MM.1S (cell line): ENCODE data around the gene RPH3AL.
A peak's percentile ranks its signal among the peaks of the same experiment; 100 is the strongest.
"Not testable (repeated sequence)": the region's sequence is repeated elsewhere in the genome, so short reads cannot be mapped to it uniquely, and the experiment has no call there.

Experiments
- DNase-seq: peaks from one replicate; pipeline ENCODE4 v3.0.0-alpha.2; 2015
- H2AFZ ChIP-seq: fragments of 300-600 bp; sonication (generic); 2 replicates; pipeline ENCODE4 v1.6.0; 2016; ENCODE audit warnings: antibody characterized with exemption, low read length
- H3F3A ChIP-seq: fragments of 300-600 bp; sonication (generic); 2 replicates; pipeline ENCODE4 v1.6.1; 2016; ENCODE audit warnings: mild to moderate bottlenecking, antibody characterized with exemption, low read length, moderate library complexity, mixed read lengths; ENCODE audit not compliant: insufficient read depth
- H3K27ac ChIP-seq: fragments of 300-600 bp; sonication (generic); 2 replicates; pipeline ENCODE4 v1.5.1; 2016; ENCODE audit warnings: mild to moderate bottlenecking, low read length
- H3K27me3 ChIP-seq: fragments of 300-600 bp; sonication (generic); replicated peaks from 2 replicates; pipeline ENCODE4 v1.6.0; 2016; ENCODE audit warnings: low read length; ENCODE audit not compliant: insufficient read depth
- H3K36me3 ChIP-seq: fragments of 300-600 bp; sonication (generic); replicated peaks from 2 replicates; pipeline ENCODE4 v1.6.1; 2016; ENCODE audit warnings: mild to moderate bottlenecking, low read length, mixed read lengths; ENCODE audit not compliant: insufficient read depth
- H3K4me1 ChIP-seq: fragments of 300-600 bp; sonication (generic); 2 replicates; pipeline ENCODE4 v1.6.1; 2016; ENCODE audit warnings: low read length, mixed read lengths
- H3K4me2 ChIP-seq: fragments of 300-600 bp; sonication (generic); 2 replicates; pipeline ENCODE4 v1.6.0; 2016; ENCODE audit warnings: low read depth, low read length
- H3K4me3 ChIP-seq: fragments of 300-600 bp; sonication (generic); 2 replicates; pipeline ENCODE4 v1.5.1; 2016; ENCODE audit warnings: low read length, mixed read lengths
- H3K79me2 ChIP-seq: fragments of 300-600 bp; sonication (generic); 2 replicates; pipeline ENCODE4 v1.6.1; 2016; ENCODE audit warnings: mixed run types, low read length, mixed read lengths
- H3K9ac ChIP-seq: fragments of 300-600 bp; sonication (generic); 2 replicates; pipeline ENCODE4 v1.6.1; 2016; ENCODE audit warnings: low read length, mixed read lengths
- H3K9me2 ChIP-seq: fragments of 300-600 bp; sonication (generic); replicated peaks from 2 replicates; pipeline ENCODE4 v1.6.1; 2016; ENCODE audit warnings: mild to moderate bottlenecking, low read length, mixed read lengths; ENCODE audit not compliant: insufficient read depth
- H3K9me3 ChIP-seq: fragments of 300-600 bp; sonication (generic); replicated peaks from 2 replicates; pipeline ENCODE4 v1.6.1; 2016; ENCODE audit warnings: mild to moderate bottlenecking, low read length, mixed read lengths; ENCODE audit not compliant: insufficient read depth
- H4K20me1 ChIP-seq: fragments of 300-600 bp; sonication (generic); 2 replicates; pipeline ENCODE4 v1.6.1; 2016; ENCODE audit warnings: mild to moderate bottlenecking, low read length, moderate library complexity, mixed read lengths; ENCODE audit not compliant: insufficient read depth
- CTCF ChIP-seq: fragments of 300-600 bp; sonication (generic); IDR thresholded peaks from 2 replicates; pipeline ENCODE4 v1.5.1; 2016; ENCODE audit warnings: antibody characterized with exemption, low read length, mixed read lengths
- EZH2 ChIP-seq: fragments of 300-600 bp; sonication (generic); optimal IDR thresholded peaks from 2 replicates; pipeline ENCODE3; 2017; ENCODE audit warnings: low read depth, mild to moderate bottlenecking, antibody characterized with exemption, low read length, mixed read lengths
- EZH2phosphoT487 ChIP-seq: fragments of 300-600 bp; sonication (generic); IDR thresholded peaks from 2 replicates; pipeline ENCODE4 v1.6.1; 2018; ENCODE audit warnings: antibody characterized with exemption, low read length

The RPH3AL gene

DNA sequence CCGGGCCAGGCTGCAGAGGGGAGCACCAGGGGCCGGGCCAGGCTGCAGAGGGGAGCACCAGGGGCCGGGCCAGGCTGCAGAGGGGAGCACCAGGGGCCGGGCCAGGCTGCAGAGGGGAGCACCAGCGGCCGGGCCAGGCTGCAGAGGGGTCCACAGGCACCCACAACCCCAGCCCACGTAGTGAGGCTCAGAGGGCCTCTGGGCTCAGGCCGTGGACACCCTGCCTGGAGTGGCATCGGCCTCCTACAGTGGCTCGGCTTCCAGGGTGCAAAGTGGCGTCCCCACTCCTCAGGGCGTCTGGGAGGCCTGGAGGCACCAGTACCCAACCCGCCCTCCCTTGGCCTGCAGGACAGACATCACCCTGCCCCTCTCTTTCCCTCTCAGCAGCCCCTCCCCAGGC, 180.7 kb downstream of the RPH3AL start:
- H4K20me1 ChIP-seq = no peaks in the 10 kb centered on the region
- H3K9me3 ChIP-seq = no peaks in the 10 kb centered on the region
- peaks cover 67% of the 10 kb centered on the region for H3K27me3 ChIP-seq
- H3K36me3 ChIP-seq = no peaks in the 10 kb centered on the region
- no peak for DNase-seq
- no peak overlapping the region for H3K27ac ChIP-seq
- H3K4me3 ChIP-seq = no peak overlapping the region
- no peak overlapping the region for H3K9ac ChIP-seq
- H3F3A ChIP-seq = no peaks in the 10 kb centered on the region
- H2AFZ ChIP-seq = no peak overlapping the region
- H3K4me1 ChIP-seq = no peaks in the 10 kb centered on the region
- TF ChIP-seq EZH2 = no peak
- no peak for TF ChIP-seq CTCF
- no peak for TF ChIP-seq EZH2phosphoT487
- H3K9me2 ChIP-seq = no peaks in the 10 kb centered on the region
- no peak overlapping the region for H3K4me2 ChIP-seq
- no peaks in the 10 kb centered on the region for H3K79me2 ChIP-seq

- H3K9me3 ChIP-seq = no peaks in the 10 kb centered on the region
- no peaks in the 10 kb centered on the region for H3K79me2 ChIP-seq
- no peak overlapping the region for H2AFZ ChIP-seq
- no peak overlapping the region for H3K4me2 ChIP-seq
- no peaks in the 10 kb centered on the region for H3K4me1 ChIP-seq
- no peaks in the 10 kb centered on the region for H3K9me2 ChIP-seq
- peaks cover 63% of the 10 kb centered on the region for H3K27me3 ChIP-seq
- H3K36me3 ChIP-seq = no peaks in the 10 kb centered on the region
- H3K4me3 ChIP-seq = no peak overlapping the region
- no peak overlapping the region for H3K27ac ChIP-seq
- no peak overlapping the region for H3K9ac ChIP-seq
- no peaks in the 10 kb centered on the region for H3F3A ChIP-seq
- H4K20me1 ChIP-seq = no peaks in the 10 kb centered on the region
- TF ChIP-seq EZH2 (no peak), CTCF (no peak), EZH2phosphoT487 (no peak)
- no peak for DNase-seq
Observed at GRCh38 chr17:170130-170670, 182.4 kb downstream of the RPH3AL start.

- H2AFZ ChIP-seq, H3K9me3 ChIP-seq, H3K36me3 ChIP-seq, H3F3A ChIP-seq, H3K27ac ChIP-seq, H3K4me1 ChIP-seq, H3K79me2 ChIP-seq, H3K4me3 ChIP-seq, H3K4me2 ChIP-seq, H3K9me2 ChIP-seq, H3K9ac ChIP-seq, H4K20me1 ChIP-seq: not testable (repeated sequence)
- peaks cover 63% of the 10 kb centered on the region for H3K27me3 ChIP-seq
- peak; percentile 24 for DNase-seq
Observed at GRCh38 chr17:168614-169013, 184.0 kb downstream of the RPH3AL start.

GRCh38 chr17:165939-166338, 186.7 kb downstream of the RPH3AL start:
- Histone ChIP-seq H3K79me2 (no peaks in the 10 kb centered on the region), H3K27ac (no peak overlapping the region), H3K36me3 (no peaks in the 10 kb centered on the region), H3K9me2 (no peaks in the 10 kb centered on the region), H3K4me3 (no peak overlapping the region), H2AFZ (no peak overlapping the region), H3F3A (no peaks in the 10 kb centered on the region), H4K20me1 (no peaks in the 10 kb centered on the region), H3K4me2 (no peak overlapping the region), H3K27me3 (peaks cover 75% of the 10 kb centered on the region), H3K4me1 (no peaks in the 10 kb centered on the region), H3K9me3 (no peaks in the 10 kb centered on the region), H3K9ac (no peak overlapping the region)
- DNase-seq = no peak
- TF ChIP-seq EZH2 (no peak), CTCF (no peak), EZH2phosphoT487 (no peak)
